GM18511 (cell line): Measurements from ENCODE around the gene RAB3GAP1.

ENCODE experiments used
- ATAC-seq: cut with Tn5 transposase; IDR thresholded peaks from one replicate; pipeline ENCODE4 v1.9.1; 2021; ENCODE audit warnings: mild to moderate bottlenecking, moderate library complexity; ENCODE audit not compliant: unreplicated experiment

Gene RAB3GAP1

DNA sequence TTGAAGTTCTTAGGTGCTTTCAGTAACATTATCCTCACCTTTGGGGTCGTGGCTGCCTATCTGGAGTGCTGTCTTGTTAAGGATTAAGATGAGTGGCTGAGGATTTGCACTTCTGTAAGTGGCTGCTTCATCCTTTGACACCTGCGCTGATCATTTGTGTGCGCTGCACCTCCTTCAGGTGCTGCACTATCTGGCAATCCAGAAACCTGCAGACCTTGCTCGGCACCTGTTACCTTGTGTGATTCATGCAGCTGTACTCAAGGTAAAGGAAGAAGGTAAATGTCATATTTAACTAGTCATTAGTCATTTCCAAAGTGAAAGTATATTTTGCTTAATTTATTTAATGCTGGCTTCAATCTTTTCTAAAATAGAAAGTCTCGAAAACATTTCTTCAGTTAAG is 110.3 kb downstream of the RAB3GAP1 start:
- no peak for ATAC-seq

DNA sequence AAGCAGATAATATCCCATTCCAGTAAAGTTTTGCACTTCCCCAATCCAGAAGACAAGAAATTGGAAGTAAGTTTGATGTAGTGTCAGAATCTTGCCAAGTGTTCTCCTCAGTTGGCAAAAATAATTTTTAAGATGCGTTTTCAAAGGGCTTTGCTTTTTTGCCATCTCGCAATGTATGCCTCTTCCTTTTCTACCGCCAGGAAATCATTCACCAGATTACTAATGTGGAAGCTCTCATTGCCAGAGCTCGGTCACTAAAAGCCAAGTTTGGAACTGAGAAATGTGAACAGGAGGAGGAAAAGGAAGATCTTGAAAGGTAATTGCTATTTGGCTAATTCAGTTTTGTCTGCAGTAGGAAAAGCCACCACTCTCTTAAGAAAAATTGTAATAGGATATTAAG is 110.7 kb downstream of the RAB3GAP1 start:
- no peak for ATAC-seq

- ATAC-seq: no peak
These were observed 111.2 kb downstream of the RAB3GAP1 start for GRCh38 chr2:135163306-135163705.

DNA sequence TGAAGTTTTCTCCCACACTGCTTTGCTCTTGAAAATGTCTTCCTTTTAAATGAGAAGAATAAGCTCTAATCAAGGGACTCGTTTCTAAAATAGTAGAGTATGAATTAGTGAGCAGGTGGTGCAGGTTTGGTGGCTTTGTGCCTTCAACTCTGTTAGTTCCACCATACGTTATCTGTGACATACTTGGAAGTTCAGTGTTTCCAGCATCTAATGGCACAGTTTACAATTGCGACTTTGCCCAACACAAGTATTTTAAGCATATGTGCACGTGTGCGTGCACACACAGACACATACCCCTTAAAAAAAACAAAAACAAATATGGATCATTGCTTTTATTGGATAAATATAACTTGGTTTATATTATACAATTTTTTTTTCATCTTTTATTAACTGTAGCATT is 111.8 kb downstream of the RAB3GAP1 start:
- ATAC-seq: no peak

DNA sequence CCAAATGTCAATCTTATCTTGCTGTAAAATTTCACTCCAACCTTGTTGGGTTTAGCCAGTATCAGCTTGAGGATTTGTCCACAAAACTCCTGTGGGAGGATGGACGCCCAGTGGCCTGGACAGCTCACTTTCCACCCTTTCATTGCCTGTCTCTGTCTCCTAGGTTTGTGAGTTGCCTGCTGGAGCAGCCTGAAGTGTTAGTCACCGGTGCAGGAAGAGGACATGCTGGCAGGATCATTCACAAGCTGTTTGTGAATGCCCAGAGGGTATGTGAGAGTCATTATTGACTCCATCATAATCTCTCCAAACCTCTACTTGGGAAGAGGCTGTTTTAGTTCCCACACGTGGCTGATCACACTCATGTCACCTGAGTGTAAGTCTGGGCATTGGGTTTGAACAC is 112.3 kb downstream of the RAB3GAP1 start:
- ATAC-seq: no peak

GRCh38 chr2:135167273-135167672 is 115.2 kb downstream of the RAB3GAP1 start:
- ATAC-seq: no peak

DNA sequence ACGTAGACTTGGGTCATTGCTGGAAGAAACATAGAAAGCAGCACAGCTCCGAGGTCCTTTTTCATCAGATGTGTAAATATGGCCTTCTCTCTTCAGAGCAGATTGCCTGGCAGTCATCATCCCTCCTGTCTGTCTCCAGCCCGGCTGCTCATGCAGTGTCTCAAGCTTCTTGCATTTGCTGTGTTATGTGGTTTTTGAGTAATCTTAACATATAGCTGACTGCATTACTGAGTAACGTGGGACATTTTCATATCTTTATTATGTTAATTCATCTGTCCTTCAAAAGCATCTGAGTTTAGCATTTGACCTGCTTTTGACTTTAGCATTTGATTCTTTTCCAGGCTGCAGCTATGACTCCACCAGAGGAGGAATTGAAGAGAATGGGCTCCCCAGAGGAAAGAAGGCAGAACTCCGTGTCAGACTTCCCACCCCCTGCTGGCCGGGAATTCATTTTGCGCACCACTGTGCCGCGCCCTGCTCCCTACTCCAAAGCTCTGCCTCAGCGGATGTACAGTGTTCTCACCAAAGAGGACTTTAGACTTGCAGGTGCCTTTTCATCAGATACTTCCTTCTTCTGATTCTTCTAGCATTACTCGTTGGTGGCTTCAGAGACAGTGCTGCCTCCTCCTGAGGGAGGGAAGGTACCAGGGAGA is 116.2 kb downstream of the RAB3GAP1 start:
- no peak for ATAC-seq

GRCh38 chr2:135169900-135170753 is 118.0 kb downstream of the RAB3GAP1 start:
- ATAC-seq: no peak

DNA sequence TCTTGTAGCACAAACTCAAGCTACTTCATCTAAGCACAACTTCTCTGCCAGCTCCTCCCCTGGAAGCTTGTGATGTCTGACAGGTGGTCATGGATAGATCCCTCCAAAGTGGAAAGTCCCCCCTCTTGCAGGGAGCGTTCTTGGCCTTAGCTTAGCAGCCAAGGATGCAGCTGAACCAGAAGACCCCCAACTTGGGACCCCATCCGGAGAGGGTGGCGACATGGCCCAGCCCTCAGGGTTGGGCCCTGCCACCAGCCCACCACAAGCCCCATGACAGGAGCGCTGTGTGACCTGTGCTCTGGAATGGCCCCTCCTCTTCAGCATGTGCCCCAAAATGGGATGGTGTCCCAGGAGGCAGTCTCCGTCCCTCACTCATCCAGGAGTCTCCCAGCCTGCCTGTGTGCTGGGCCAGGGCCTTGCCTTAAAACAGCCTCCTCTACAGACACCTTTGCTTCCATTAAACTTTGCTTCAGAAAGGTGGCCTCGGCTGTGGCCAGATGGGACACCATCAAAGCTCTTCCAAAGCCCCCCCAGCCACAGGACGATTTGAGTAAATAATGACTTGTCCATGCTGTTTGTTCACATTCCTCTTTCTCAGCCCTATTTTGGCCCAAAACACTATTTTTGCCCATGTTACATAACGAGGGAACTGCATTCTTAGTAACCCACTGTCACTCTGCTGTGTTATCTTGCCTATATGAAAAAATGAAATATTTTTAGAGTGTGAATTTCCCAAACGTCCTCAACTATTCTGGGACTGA is 122.1 kb downstream of the RAB3GAP1 start:
- ATAC-seq: no peak

DNA sequence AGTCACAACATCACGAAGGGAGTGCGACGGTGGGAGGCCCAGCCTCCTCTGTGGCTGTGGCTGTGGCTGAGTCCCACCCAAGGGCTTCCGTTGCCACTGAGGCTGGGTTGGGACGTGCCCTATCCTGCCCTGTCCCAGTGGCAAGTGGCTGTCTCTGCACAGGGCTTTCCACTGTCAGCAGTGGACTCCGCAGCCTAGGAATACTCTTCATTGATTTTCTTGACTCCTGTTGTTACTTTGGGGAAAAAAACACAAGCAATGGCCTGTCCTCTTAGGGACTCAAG is 122.7 kb downstream of the RAB3GAP1 start:
- ATAC-seq: no peak

GRCh38 chr2:135175177-135175576 is 123.1 kb downstream of the RAB3GAP1 start:
- no peak for ATAC-seq

- ATAC-seq: no peak
These were observed 127.6 kb downstream of the RAB3GAP1 start for GRCh38 chr2:135179689-135180088.

DNA sequence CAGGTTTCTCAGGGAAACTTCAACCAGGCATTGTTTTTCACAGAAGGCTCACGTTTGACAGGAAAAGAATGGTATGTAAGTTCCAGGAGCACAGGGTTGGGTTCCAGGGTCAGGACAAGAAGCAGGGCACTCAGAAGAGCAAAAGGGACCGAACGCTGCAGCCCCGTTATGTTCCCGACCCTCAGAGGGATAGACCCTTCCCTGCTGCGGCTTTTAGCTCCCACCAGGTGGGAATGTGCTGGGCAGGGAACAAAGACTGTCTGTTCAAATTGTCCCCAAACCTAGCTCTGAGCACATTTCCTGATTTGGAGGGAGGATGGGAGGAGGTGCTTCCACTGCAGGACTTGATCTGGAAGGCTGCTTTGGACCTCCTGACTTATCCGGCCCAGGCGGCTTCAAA is 130.1 kb downstream of the RAB3GAP1 start:
- ATAC-seq: no peak

DNA sequence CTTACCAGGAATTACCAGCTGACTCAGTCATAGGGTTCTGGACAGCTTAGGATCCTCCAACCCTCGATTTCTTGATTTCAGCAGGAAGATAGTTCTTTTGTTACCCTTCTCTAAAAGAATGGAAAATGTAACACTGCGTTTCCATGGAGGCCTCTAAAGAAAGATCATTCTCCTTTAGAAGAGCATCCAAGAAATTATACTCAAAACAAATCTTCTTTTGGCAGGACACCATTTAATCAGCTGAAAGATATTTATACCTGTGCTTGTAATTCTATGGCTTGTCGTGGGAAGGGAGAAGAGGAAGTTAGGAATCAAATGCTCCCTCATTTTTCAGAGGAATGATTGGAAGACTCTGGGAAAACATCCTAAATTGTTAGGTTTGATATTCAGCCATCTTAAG is 130.5 kb downstream of the RAB3GAP1 start:
- ATAC-seq: no peak

- ATAC-seq: no peak
These were observed 131.7 kb downstream of the RAB3GAP1 start for GRCh38 chr2:135183822-135184221.

GRCh38 chr2:135186054-135186453 is 134.0 kb downstream of the RAB3GAP1 start:
- no peak for ATAC-seq

DNA sequence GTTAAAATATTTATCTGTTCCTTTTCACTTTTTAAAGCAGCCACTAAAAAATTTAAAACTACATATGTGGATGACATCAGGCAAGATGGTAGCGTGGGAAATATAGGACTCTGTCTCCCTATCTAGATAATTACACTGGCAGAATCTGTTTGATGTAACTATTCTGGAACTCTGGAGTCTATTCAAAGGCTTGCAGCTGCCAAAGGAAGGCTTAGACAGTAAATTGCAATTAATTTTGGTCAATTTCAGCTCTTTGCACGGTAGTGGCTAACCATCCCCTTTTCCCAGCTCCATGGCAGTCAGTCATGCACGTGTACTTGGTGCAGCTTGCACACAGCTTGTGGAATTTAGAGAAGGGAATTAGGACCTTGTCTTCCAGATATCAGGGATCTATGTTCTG is 135.2 kb downstream of the RAB3GAP1 start:
- ATAC-seq: no peak

- ATAC-seq: no peak
These were observed 137.1 kb downstream of the RAB3GAP1 start for GRCh38 chr2:135189148-135189547.

- no peak for ATAC-seq
These were observed 138.7 kb downstream of the RAB3GAP1 start for GRCh38 chr2:135190799-135191198.

- ATAC-seq: no peak
These were observed 146.4 kb downstream of the RAB3GAP1 start for GRCh38 chr2:135198481-135198880.

- no peak for ATAC-seq
These were observed 150.7 kb downstream of the RAB3GAP1 start for GRCh38 chr2:135202751-135203150.

DNA sequence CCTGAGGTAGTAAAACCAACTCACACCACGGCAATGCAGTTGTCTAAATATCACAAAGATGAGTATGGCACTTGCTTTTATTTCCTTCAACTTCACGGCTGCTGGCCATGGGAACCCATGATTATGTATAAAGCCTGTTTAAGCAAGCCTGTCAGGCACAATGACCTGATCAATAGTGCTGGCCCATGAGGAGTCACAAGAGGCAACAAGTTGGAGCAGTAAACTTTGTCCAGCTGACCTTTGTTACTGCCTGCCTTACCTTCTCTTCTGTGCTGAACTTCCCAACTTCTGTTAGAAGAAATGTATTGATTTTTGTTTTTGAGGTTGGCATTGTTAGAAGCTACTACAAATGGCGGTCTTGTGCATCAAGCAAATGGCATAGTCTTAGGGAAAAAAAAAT is 151.9 kb downstream of the RAB3GAP1 start:
- ATAC-seq: no peak
